Activated CD8-positive, alpha-beta T cell treated with anti-CD3 and anti-CD28 coated beads, Interleukin-2, amount 10 ng/mL, durations not matched to agents 7 days and 5 days (primary cell): ENCODE measurements around the gene CCNL2. TPM values are rescaled to one million over a fixed set of nuclear protein-coding genes. Genes with fewer than 3 reads are reported as not detected.
A peak's percentile ranks its signal among the peaks of the same experiment; 100 is the strongest.

Source experiments
- ATAC-seq: fragments of 150-1000 bp; cut with Tn5 transposase; one replicate; pipeline ENCODE4 v1.10.0; 2021; ENCODE audit warnings: moderate library complexity
- CTCF ChIA-PET: fragments of 350-600 bp; sonication (Branson Sonifier 250); formaldehyde crosslinking; loops from one replicate; lab custom pipeline; 2021; ENCODE audit warnings: antibody characterized with exemption; lab: Charles Lee
- POLR2A ChIA-PET: fragments of 350-600 bp; sonication (Branson Sonifier 250); formaldehyde crosslinking; loops from one replicate; lab custom pipeline; 2021; ENCODE audit warnings: antibody characterized with exemption; lab: Charles Lee
- DNase-seq: peaks from one replicate; pipeline ENCODE4 v3.0.0-alpha.2; 2020
- H3K27ac Mint-ChIP-seq: one replicate; pipeline ENCODE4 v1.8.0; 2021; ENCODE audit warnings: mild to moderate bottlenecking, mixed read lengths
- H3K27me3 Mint-ChIP-seq: one replicate; pipeline ENCODE4 v1.8.0; 2021; ENCODE audit warnings: low read depth, mixed read lengths
- H3K36me3 Mint-ChIP-seq: one replicate; pipeline ENCODE4 v1.8.0; 2021; ENCODE audit warnings: low read depth, mixed read lengths
- H3K4me1 Mint-ChIP-seq: one replicate; pipeline ENCODE4 v1.8.0; 2021; ENCODE audit warnings: low read depth, mixed read lengths
- H3K4me3 Mint-ChIP-seq: one replicate; pipeline ENCODE4 v1.8.0; 2021; ENCODE audit warnings: mild to moderate bottlenecking, mixed read lengths
- H3K9me3 Mint-ChIP-seq: one replicate; pipeline ENCODE4 v1.8.0; 2022; ENCODE audit warnings: mixed read lengths; ENCODE audit not compliant: insufficient read depth
- total RNA-seq, 2 experiments: library from RNA; stranded (reverse); gene quantifications; one replicate each; pipeline ENCODE4 v1.2.3, GENCODE V29; 2021

CCNL2 gene
- total RNA-seq, 2 experiments from 2014 or later: 98.3 to 110 TPM

- H3K9me3 Mint-ChIP-seq: no peaks in the 10 kb centered on the region
- ATAC-seq (no peak), DNase-seq (no peak)
- CTCF ChIA-PET: no interaction called here
- peaks cover 4% of the 10 kb centered on the region for H3K4me1 Mint-ChIP-seq
- POLR2A ChIA-PET: no interaction called here
- peaks cover 12% of the 10 kb centered on the region for H3K27me3 Mint-ChIP-seq
- H3K36me3 Mint-ChIP-seq: no peaks in the 10 kb centered on the region
- H3K4me3 Mint-ChIP-seq: no peak overlapping the region
- no peak overlapping the region for H3K27ac Mint-ChIP-seq
Measured at GRCh38 chr1:1364266-1364665, 34.9 kb downstream of the CCNL2 start.

DNA sequence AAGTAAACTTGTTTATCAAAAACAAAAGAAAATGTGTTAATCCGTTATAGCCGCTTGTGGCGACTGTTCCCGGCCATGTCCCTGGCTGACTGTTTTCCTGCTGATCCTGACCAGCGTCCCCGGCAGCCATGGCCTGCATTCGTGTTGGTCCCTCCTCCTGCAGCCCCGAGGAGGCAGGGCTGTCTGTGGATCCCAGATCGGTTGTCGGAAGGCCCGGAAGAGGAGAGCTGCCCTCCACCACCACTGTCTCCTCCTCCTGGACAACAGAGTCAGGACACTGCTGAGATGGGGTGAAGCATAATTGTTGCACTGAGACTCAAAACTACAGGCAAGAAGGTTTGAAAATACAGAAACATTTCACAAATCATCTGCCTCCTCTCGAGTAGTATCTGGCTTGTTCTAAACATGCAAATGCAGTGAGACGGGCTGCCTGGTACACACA lies 37.1 kb downstream of the CCNL2 start:
- no peak overlapping the region for H3K4me3 Mint-ChIP-seq
- peaks cover 16% of the 10 kb centered on the region for H3K27me3 Mint-ChIP-seq
- no peak overlapping the region for H3K27ac Mint-ChIP-seq
- ChIA-PET POLR2A (no interaction called here), CTCF (interaction anchor here (1.6 kb wide), 1 partner anchor 9 kb away, joined by 4 read pairs; no protein-coding TSS in a partner anchor)
- H3K9me3 Mint-ChIP-seq: no peaks in the 10 kb centered on the region
- H3K4me1 Mint-ChIP-seq: peaks cover 18% of the 10 kb centered on the region
- DNase-seq: no peak
- H3K36me3 Mint-ChIP-seq: no peaks in the 10 kb centered on the region
- no peak for ATAC-seq

DNA sequence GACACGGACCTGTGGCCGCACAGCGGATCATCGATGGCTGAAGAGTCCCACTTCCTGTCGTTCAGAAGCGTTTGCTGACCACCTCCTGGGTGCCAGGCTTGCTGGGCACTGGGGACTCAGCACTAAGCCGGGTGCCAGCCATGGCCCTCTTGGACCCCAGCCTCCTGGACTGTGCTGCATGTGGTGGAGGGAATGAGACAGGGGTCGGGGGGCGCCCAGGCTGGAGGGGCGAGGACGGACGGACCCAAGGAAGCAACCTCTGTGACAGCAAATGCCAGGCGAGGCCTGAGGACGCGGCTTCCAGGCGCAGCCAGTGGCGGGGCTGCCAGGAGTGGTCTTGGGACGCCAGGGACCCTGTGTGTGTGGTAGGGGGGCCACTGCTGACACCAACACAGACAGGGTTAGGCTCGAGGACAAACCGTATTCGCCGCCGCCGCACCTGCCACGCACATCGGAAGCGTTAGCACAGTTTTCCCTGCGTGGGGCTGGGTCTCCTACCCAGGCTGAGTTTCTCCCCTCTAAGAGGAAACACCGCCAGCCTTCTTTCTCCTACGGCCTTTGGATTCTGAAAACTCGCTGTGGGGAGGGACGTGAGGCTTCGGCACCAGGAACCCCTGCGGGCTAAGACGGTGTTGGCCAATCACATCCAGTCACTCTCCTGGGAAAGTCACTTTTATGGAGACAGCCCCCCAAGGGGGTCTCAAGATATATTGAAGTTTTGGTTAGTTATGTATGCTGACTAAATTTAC lies 37.7 kb downstream of the CCNL2 start:
- ATAC-seq (no peak), DNase-seq (no peak)
- H3K4me1 Mint-ChIP-seq: peaks cover 18% of the 10 kb centered on the region
- no peak overlapping the region for H3K4me3 Mint-ChIP-seq
- ChIA-PET POLR2A (no interaction called here), CTCF (no interaction called here)
- no peaks in the 10 kb centered on the region for H3K36me3 Mint-ChIP-seq
- no peak overlapping the region for H3K27ac Mint-ChIP-seq
- no peaks in the 10 kb centered on the region for H3K9me3 Mint-ChIP-seq
- H3K27me3 Mint-ChIP-seq: peaks cover 16% of the 10 kb centered on the region

DNA sequence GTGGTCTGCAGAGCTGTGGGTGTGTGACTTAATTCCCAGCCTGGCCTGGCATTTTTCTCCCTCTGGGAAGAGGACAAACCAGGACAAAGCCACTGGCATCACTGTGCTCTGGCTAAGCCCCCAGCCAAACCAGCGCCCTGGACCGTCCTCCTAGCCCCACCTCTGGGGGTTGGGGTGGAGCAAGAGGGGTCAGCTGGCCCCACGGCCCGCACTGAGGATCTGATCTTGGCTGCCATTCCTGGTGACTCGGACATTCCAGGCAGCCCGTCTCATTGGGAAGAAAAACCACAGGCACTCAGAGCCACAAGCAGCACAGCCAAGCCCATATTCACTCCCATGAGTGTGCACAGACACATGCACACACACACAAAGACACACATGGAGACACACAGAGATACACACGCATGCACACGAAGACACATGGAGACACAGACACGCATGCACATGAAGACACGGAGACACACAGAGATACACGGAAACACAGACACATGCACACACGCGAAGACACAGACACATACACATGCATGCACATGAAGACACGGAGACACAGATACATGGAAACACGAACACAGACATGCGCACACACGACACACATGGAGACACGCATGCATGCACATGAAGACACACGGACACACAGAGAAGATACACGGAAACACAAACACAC lies 38.5 kb downstream of the CCNL2 start:
- peaks cover 16% of the 10 kb centered on the region for H3K27me3 Mint-ChIP-seq
- H3K27ac Mint-ChIP-seq: no peak overlapping the region
- peaks cover 18% of the 10 kb centered on the region for H3K4me1 Mint-ChIP-seq
- no peaks in the 10 kb centered on the region for H3K36me3 Mint-ChIP-seq
- ChIA-PET POLR2A (no interaction called here), CTCF (interaction anchor here (1.6 kb wide), 1 partner anchor 11 kb away, joined by 4 read pairs; no protein-coding TSS in a partner anchor)
- no peak for DNase-seq
- no peak for ATAC-seq
- H3K9me3 Mint-ChIP-seq: no peaks in the 10 kb centered on the region
- H3K4me3 Mint-ChIP-seq: no peak overlapping the region

DNA sequence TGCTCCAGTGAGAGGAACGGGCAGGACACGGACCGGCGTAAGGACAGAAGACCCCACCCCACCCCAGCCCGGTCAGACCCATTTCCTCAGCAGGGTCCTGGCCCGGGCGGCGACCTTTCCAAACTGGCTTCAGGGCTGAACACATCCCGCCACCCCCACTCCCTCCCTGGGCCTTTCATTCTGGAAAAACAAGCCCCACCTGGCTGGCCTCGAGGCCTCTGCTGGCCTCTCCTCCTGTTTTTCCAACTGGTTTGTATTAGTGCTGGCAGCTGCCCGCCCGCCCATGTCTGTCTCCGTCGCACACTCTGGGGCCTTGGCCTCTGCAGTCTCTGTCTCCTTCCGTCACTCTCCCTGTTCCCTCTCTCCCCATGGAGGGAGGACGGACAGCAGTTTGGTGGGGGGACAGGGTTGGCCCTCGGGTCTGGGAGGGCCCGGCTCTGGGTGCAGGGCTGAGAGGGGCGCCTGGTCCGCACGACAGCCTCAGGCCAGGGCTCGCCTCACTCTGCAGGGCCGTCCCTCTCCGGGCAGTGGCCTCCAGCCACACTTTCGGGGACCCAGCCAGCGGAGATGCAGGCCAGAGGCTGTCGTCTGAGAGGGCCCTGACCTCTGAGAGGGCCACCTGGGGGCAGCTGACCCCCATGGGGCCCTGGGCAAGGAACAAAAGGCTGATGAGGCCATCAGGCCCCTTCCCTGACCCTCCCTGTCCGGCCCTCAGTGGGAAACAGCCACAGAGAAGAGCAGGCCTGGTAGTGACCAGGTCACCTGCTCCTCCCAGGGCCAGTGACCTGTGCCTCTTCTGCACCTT lies 39.3 kb downstream of the CCNL2 start:
- Mint-ChIP-seq H3K4me1 (peaks cover 18% of the 10 kb centered on the region), H3K4me3 (no peak overlapping the region), H3K36me3 (no peaks in the 10 kb centered on the region), H3K9me3 (no peaks in the 10 kb centered on the region), H3K27ac (no peak overlapping the region), H3K27me3 (peaks cover 16% of the 10 kb centered on the region)
- ChIA-PET POLR2A (no interaction called here), CTCF (interaction anchor here (1.6 kb wide), 1 partner anchor 12 kb away, joined by 4 read pairs; no protein-coding TSS in a partner anchor)
- ATAC-seq (no peak), DNase-seq (no peak)

GRCh38 chr1:1359308-1359663 lies 39.8 kb downstream of the CCNL2 start:
- CTCF ChIA-PET: interaction anchor here (0.5 to 1.6 kb wide), 2 partner anchors 12 to 64 kb away, joined by 3 to 4 read pairs; no protein-coding TSS in a partner anchor
- peaks cover 18% of the 10 kb centered on the region for H3K4me1 Mint-ChIP-seq
- POLR2A ChIA-PET: no interaction called here
- no peaks in the 10 kb centered on the region for H3K9me3 Mint-ChIP-seq
- ATAC-seq (peak; percentile 52), DNase-seq (no peak)
- peaks cover 16% of the 10 kb centered on the region for H3K27me3 Mint-ChIP-seq
- H3K27ac Mint-ChIP-seq: peak overlapping the region; percentile 54
- H3K36me3 Mint-ChIP-seq: no peaks in the 10 kb centered on the region
- H3K4me3 Mint-ChIP-seq: no peak overlapping the region

DNA sequence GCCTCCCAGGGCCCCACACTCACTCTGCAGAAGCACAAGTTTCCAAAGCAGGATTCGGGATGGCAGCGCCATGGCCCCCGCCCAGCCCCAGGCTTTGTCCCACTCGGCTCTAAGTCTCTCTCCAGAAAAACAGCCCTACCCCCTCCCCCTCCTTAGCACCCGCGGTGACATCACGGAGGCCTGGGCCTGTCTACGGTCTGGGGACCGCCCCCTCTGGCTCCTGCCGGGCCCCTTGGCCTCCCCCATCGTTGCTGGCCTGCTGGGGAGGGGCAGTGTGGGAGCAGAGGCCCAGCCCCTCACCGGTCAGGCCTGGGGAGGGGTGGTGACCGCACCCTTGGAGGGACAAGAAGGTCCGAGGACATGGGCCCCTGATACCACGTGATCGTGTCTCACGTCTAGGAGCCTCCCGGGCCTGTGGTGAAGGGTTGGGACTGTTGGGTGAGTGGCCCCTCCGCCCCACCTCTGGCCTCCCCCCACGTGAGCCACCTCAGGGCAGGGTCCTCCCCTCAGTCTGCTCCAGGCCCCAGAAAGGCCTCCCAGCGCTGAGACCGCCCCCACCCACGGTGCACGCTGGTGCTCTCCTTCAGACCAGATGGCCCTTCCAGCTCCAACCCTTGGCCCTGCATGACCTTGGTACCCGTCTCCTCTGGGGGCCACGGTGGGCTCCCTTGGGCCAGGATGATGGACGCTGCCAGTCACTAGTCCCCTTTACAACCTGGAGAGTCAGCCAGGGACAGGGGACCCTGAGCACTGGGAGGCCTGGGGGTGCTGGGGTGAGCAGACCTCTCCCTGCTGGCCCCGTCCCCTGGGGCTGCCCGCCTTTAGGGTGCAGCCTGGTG lies 40.5 kb downstream of the CCNL2 start, which contains the start of gene MXRA8:
Gene MXRA8 (minus strand): TSS at position 123 of the 839 bp plus-strand sequence. CDS start 51 bp downstream, at position 72.
- Mint-ChIP-seq H3K9me3 (no peaks in the 10 kb centered on the region), H3K4me1 (peaks cover 20% of the 10 kb centered on the region), H3K27me3 (peaks cover 21% of the 10 kb centered on the region), H3K36me3 (no peaks in the 10 kb centered on the region), H3K27ac (peak within 1 kb of the TSS; percentile 54), H3K4me3 (no peak within 1 kb of the TSS)
- ATAC-seq: peak; percentile 6
- DNase-seq: no peak
- CTCF ChIA-PET: interaction anchor here (0.5 to 1.6 kb wide), 3 partner anchors 13 to 65 kb away, joined by 3 to 4 read pairs (median 3); no protein-coding TSS in a partner anchor
- POLR2A ChIA-PET: no interaction called here

- Mint-ChIP-seq H3K9me3 (no peaks in the 10 kb centered on the region), H3K27ac (no peak overlapping the region), H3K27me3 (peaks cover 26% of the 10 kb centered on the region), H3K4me3 (no peak overlapping the region), H3K4me1 (peaks cover 20% of the 10 kb centered on the region), H3K36me3 (no peaks in the 10 kb centered on the region)
- ChIA-PET POLR2A (no interaction called here), CTCF (interaction anchor here (1.1 kb wide), 1 partner anchor 15 kb away, joined by 3 read pairs; no protein-coding TSS in a partner anchor)
- ATAC-seq: no peak
- DNase-seq: no peak
Measured at GRCh38 chr1:1357871-1358432, 41.2 kb downstream of the CCNL2 start.

DNA sequence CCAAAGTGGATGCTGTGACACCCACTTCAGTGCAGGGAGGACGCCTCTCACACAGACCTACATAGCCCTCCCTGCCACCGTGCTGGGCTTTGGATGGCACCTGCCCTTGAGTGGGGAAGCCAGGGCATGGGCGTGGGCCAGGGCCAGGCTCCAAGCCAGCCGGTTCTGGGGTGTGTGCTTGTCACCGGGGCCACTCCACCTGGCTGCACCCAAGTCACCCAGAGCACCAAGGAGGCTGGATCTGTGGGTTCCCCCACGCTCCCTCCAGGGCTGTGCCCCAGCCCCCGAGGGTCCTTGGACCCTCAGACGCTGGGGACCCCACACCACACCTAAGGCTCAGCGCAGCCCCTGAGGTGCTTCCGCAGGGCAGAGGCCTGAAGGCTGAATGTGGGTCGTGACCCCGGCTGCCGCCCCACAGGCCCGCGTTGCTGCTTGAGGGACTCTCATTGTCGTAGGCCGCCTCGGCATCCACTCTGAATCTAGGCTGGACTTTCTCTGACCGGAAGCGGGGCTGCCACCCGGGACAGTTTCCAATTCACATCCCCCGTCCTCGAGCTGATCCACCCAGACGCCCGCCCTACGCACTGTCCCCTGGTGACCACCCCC lies 42.2 kb downstream of the CCNL2 start:
- Mint-ChIP-seq H3K9me3 (no peaks in the 10 kb centered on the region), H3K4me1 (peaks cover 27% of the 10 kb centered on the region), H3K27ac (no peak overlapping the region), H3K4me3 (no peak overlapping the region), H3K27me3 (peaks cover 32% of the 10 kb centered on the region), H3K36me3 (no peaks in the 10 kb centered on the region)
- ATAC-seq: peak; percentile 31
- POLR2A ChIA-PET: no interaction called here
- DNase-seq: no peak
- CTCF ChIA-PET: no interaction called here

GRCh38 chr1:1356166-1356795 lies 42.9 kb downstream of the CCNL2 start:
- Mint-ChIP-seq H3K27ac (no peak overlapping the region), H3K4me1 (peaks cover 27% of the 10 kb centered on the region), H3K9me3 (no peaks in the 10 kb centered on the region), H3K36me3 (no peaks in the 10 kb centered on the region), H3K4me3 (no peak overlapping the region), H3K27me3 (peaks cover 32% of the 10 kb centered on the region)
- ChIA-PET POLR2A (no interaction called here), CTCF (no interaction called here)
- ATAC-seq (no peak), DNase-seq (no peak)
